ENCODE data around the gene GH1.
"Not testable (repeated sequence)": the region's sequence is repeated elsewhere in the genome, so short reads cannot be mapped to it uniquely, and the experiment has no call there.

GH1 gene

GRCh38 chr17:63896524-63897354, 21.9 kb downstream of the GH1 start, which contains the start of gene CSH1:
TSS of gene CSH1 (minus strand) at chr17:63896574. CDS start at chr17:63896511, 63 bp downstream.
- DNase-seq (ENCODE audit: low read depth), result not testable (repeated sequence)

DNA sequence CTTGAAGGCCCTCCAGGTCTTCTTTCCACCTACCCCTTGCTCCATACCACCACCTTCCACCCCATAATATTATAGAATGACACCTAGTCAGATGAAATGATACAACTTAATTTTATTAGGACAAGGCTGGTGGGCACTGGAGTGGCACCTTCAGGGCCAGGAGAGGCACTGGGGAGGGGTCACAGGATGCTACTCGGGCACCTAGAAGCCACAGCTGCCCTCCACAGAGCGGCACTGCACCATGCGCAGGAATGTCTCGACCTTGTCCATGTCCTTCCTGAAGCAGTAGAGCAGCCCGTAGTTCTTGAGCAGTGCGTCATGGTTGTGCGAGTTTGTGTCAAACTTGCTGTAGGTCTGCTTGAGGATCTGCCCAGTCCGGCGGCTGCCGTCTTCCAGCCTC, 23.8 kb downstream of the GH1 start:
- not testable (repeated sequence) for DNase-seq (ENCODE audit: low read depth)

DNA sequence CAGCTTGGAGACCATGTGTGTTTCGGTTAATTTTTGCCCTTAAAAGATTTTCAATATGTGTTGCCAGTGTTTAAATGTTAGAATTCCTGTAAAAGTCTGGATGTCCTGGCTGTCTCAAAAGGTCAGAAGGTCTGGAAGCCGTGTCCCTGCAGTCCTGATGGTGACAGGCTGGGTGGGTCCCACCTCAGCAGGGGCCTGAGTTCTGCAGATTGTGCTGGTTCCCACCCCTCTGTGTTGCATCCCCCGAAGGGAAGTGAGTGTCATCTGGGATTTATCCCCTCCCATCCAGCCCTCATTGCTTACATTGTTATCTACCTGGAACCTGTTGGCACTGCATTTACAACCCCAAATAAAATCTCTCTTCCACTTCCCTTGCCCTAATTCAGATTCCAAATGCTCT, 24.6 kb downstream of the GH1 start:
- DNase-seq (ENCODE audit: low read depth), result not testable (repeated sequence)

DNA sequence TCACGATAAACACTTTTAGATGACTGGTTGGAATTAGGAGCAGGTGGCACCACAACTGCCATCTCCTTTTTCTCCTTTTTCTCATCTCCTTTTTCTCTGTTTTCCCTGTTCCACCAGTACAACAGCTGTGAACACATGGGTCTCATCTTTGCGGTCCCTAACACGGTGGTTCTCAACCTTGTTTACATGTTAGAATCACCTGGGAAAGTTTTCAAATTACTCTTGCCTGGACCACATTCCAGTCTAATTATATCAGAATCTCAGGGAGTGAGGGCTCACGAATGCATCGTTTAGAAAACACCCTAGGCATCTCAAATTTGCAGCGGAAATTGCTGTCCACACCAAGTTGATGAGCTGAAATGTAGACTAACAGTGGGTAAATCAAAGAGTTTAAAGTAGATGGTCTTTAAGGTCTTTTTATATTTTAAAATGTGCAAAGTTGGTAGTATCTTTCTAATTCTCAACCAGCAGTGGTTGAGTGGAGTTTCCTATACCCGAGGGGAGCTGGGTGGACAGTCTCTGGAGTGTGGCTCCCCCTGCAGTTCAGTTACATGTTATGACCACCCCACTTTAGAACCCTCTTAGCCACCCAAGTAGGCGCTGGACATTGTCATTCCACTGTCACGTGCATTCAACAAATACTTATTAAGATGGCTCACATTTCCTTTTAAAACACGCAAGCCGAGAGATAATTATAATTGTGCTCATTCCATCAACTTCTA, 26.2 kb downstream of the GH1 start:
- not testable (repeated sequence) for DNase-seq (ENCODE audit: low read depth)

- not testable (repeated sequence) for DNase-seq (ENCODE audit: low read depth)
Measured at GRCh38 chr17:63889026-63889848, 29.4 kb downstream of the GH1 start.

DNA sequence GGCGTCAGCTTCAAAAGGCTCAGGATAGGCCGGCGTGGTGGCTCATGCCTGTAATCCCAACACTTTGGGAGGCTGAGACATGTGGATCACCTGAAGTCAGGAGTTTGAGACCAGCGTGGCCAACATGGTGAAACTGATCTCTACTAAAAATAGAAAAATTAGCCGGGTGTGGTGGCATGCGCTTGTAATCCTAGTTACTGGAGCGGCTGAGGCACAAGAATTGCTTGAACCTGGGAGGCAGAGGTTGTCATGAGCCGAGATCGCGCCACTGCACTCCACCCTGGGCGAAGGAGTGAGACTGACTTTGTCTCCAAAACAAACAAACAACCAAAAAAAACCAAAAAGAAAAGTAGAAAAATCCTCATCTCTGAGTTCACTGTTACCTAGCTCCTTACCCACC, 33.5 kb downstream of the GH1 start:
- DNase-seq (ENCODE audit: low read depth), result not testable (repeated sequence)

DNA sequence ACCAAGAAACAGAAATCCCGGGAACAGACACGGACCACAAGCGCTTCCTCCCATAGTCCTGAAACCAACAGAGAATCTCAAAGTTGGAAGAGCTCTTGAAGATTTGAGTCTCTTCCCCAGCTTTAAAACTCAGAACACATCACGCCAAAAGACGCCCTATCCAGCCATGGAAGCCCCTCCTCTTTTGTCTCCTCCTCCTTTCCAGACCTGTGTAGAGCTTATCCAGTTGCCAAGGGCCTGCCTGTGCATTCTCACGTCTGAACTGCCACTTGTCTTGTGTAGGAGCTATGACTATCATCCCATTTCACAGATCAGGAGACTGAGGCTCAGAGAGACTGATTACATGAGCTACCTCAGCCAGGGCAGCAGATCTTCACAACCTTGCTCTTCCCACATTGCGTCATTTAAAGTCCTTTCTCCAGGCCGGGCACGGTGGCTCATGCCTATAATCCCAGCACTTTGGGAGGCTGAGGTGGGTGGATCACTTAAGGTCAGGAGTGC, 36.0 kb downstream of the GH1 start:
- DNase-seq (ENCODE audit: low read depth), result not testable (repeated sequence)

DNA sequence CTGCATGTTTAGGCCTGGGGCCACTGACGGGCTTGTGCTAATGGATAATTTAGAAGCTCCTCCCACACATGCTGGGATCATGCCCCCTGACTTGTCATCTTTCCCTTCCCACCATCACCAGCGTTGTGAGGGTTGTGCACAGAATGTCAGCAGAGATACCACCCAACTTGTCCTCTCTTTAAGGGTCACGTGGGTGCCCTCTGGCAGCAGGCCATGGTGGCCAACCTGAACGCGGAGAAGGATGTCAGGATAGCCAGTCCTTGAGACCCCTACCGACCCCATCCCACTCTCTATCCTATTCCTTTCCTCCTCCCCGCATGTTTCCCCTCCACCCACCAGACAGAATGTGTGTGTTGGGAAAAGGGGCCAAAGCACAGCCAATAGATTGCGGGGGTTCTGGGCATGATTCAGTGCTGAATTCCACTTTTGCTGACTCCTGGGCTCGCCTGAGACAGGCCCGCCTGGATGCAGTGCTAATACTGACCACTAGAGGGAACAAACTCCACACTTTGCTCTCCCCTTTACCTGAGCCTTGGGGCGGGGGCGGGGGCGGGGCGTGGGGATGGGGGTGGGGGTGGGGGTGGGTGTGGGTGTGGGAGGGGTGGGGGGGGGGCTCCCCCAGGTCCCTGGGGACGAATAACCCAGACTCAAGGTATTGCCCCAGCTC, 36.6 kb downstream of the GH1 start, which contains the start of gene GH2:
TSS of gene GH2 (minus strand) at position 10 of the 667 bp plus-strand sequence. CDS start 143 bp downstream, outside the sequence.
- peak; percentile 26 for DNase-seq (ENCODE audit: low read depth)

GRCh38 chr17:63881337-63881736, 37.3 kb downstream of the GH1 start:
- not testable (repeated sequence) for DNase-seq (ENCODE audit: low read depth)

GRCh38 chr17:63880706-63881105, 37.9 kb downstream of the GH1 start:
- no peak for DNase-seq (ENCODE audit: low read depth)

DNA sequence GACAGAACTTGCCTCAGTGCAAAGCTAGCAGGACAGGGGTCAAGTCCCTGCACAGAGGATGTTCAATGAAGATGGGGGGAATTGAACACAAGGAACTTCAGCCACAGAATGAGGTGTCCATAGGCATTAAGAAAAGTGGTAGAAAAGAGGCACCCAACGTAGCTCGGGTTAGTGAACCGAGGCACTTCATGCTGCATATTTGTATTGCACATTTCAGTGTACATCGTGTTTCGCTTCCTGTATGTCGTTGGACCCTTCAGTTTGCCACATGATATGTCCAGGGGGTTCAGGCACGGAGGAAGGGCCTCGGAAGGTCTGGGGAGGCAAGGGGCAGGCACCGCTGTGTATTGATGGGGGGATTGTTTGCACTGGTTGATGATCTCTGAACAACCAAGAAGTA, 40.2 kb downstream of the GH1 start:
- not testable (repeated sequence) for DNase-seq (ENCODE audit: low read depth)

DNA sequence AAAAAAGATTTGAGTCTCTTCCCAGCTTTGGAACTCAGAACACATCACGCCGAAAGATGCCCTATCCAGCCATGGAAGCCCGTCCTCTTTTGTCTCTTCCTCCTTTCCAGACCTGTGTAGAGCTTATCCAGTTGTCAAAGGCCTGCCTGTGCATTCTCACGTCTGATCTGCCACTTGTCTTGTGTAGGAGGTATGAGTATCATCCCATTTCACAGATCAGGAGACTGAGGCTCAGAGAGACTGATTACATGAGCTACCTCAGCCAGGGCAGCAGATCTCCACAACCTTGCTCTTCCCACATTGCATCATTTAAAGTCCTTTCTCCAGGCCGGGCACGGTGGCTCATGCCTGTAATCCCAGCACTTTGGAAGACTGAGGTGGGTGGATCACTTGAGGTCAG, 43.9 kb downstream of the GH1 start:
- DNase-seq (ENCODE audit: low read depth), result not testable (repeated sequence)

DNA sequence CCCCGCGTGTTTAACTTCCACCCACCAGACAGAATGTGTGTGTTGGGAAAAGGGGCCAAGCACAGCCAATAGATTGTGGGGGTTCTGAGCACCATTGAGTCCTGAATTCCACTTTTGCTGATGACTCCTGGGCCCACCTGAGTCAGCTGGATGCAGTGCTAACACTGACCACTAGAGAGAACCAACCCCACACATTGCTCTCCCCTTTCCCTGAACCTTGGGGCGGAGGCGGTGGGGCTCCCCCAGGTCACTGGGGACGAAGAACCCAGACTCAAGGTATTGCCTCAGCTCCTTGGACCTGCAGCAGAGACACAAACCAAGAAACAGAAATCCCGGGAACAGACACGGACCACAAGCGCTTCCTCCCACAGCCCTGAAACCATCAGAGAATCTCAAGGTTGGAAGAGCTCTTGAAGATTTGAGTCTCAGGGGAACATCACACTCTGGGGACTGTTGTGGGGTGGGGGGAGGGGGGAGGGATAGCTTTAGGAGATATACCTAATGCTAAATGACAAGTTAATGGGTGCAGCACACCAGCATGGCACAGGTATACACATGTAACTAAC, 44.5 kb downstream of the GH1 start:
- DNase-seq (ENCODE audit: low read depth), result not testable (repeated sequence)

- DNase-seq (ENCODE audit: low read depth), result not testable (repeated sequence)
Measured at GRCh38 chr17:63873577-63873976, 45.1 kb downstream of the GH1 start, which contains the start of gene CSH2. TSS of gene CSH2 (minus strand) at chr17:63873677. CDS start at chr17:63873614, 63 bp downstream.

DNA sequence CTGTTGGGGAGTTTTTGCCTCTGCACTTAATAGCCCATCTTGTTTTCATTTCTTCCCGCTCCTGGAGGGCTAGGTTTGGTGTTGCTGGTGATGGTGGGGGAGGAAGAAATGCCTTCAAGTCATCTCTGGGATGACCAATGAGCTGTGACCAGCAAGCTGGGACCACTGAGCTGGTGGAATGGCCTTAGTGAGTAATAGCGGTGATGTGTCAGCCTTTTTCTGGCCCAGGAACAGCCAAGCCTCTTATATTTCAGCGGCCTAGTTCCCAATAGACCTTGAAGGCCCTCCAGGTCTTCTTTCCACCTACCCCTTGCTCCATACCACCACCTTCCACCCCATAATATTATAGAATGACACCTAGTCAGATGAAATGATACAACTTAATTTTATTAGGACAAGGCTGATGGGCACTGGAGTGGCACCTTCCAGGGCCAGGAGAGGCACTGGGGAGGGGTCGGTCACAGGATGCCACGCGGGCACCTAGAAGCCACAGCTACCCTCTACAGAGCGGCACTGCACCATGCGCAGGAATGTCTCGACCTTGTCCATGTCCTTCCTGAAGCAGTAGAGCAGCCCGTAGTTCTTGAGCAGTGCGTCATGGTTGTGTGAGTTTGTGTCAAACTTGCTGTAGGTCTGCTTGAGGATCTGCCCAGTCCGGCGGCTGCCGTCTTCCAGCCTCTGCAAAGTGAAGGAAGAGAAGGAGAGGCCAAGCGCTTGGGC, 46.8 kb downstream of the GH1 start:
- not testable (repeated sequence) for DNase-seq (ENCODE audit: low read depth)

DNA sequence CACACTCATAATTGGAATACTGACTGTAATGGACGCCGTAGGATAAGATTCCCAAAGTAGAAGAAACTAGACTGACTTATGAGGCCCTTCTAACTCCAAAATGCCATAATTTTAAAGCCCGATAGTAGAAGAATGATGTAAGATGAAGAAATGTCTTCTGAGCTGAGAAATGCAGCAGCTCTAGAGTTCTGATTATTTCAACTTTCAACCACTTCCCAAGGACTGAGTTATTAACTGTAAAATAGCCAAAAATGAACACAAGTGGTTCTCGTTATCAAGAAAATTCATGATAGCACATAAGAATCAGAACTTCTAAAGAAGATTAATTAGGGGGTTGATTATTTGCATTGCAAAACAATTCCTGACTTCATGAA, 48.4 kb downstream of the GH1 start:
- not testable (repeated sequence) for DNase-seq (ENCODE audit: low read depth)

- DNase-seq (ENCODE audit: low read depth), result not testable (repeated sequence)
Measured at GRCh38 chr17:63869491-63870291, 48.9 kb downstream of the GH1 start.
